Lower leg skin (tissue), 3 donors: Measurements from ENCODE around the gene FAM13A.

Source experiments
- POLR2A ChIP-seq, 2 donors: fragments of 450-650 bp; IDR thresholded peaks; one replicate each; pipeline ENCODE4 v1.6.1; 2016 to 2017; ENCODE audit warnings: antibody characterized with exemption in 2 of 2, mild to moderate bottlenecking in 1 of 2, moderate library complexity in 1 of 2
- TF ChIP-seq, protein P1 (sequence below), 3 donors: fragments of 450-650 bp; IDR thresholded peaks; one replicate each; pipeline ENCODE4 v1.5.1; 2016; ENCODE audit warnings: antibody characterized with exemption in 3 of 3, mild to moderate bottlenecking in 3 of 3, moderate library complexity in 2 of 3

DNA sequence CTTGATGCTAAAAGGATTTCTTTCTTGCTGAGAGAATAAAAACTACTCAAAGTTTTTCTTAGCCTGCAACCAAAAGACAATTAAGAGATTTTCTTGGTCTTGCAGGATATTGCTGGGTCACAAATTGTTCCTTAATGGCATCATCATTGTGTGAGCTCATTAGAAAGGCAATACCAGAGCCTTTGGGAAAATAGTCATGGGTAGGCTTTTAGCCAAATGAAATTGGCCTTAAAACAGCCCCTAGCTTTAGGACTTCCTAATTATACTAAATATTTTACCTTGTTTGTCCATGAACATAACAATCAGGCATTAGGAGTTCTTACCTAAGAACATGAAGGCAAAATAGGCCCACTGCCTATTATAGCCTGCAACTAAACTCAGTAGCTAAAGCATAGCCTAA is 10.4 kb upstream of the FAM13A start:
- TF ChIP-seq, protein P1, sequence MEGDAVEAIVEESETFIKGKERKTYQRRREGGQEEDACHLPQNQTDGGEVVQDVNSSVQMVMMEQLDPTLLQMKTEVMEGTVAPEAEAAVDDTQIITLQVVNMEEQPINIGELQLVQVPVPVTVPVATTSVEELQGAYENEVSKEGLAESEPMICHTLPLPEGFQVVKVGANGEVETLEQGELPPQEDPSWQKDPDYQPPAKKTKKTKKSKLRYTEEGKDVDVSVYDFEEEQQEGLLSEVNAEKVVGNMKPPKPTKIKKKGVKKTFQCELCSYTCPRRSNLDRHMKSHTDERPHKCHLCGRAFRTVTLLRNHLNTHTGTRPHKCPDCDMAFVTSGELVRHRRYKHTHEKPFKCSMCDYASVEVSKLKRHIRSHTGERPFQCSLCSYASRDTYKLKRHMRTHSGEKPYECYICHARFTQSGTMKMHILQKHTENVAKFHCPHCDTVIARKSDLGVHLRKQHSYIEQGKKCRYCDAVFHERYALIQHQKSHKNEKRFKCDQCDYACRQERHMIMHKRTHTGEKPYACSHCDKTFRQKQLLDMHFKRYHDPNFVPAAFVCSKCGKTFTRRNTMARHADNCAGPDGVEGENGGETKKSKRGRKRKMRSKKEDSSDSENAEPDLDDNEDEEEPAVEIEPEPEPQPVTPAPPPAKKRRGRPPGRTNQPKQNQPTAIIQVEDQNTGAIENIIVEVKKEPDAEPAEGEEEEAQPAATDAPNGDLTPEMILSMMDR (IDR thresholded peaks at IDR 0.05), result no peak
- no peak for TF ChIP-seq POLR2A (IDR thresholded peaks at IDR 0.05)
